C4-2B (cell line): ENCODE data around the gene MICAL1.

Experiments used
- ZFX ChIP-seq: fragments of 450-650 bp; IDR thresholded peaks from 2 replicates; pipeline ENCODE4 v1.6.1; 2017
- TF ChIP-seq, protein P1 (sequence below): fragments of 450-650 bp; conservative IDR thresholded peaks from 2 replicates; pipeline ENCODE4 v1.5.1; 2017; ENCODE audit warnings: mild to moderate bottlenecking

DNA sequence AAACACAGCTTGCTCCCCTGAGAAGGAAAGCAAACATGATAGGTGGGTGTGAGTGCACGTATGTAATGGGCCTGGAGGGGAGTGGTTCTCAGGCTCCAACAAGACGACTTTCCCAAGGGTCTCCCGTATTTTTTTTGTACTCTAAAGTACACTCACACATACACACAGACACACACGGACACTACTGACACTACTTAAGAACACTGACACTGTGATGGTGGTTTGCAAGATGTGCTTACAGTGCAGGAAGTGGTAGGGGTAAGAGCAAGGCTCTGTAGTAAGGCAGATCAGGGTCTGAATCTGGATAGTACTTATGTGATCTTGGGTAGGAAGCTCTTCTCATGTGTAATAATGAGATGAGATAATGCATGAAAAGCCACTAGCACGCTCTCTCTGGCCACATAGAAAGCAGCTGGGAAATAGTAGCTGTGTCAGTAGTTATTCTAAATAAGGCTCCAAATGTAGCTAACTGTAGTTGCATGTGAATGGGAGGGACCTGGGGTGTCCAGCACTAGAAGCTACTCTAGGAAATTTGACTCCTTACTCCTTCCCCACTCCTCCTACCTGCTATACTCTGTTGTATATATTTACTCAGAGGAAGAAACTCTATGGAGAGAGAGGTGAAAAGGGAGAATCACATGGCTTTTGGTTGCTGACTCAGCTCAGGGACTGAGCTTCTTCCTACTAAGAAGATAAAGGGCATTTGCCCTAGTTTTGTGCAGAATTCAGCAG, 35.8 kb upstream of the MICAL1 start:
- TF ChIP-seq, protein P1, sequence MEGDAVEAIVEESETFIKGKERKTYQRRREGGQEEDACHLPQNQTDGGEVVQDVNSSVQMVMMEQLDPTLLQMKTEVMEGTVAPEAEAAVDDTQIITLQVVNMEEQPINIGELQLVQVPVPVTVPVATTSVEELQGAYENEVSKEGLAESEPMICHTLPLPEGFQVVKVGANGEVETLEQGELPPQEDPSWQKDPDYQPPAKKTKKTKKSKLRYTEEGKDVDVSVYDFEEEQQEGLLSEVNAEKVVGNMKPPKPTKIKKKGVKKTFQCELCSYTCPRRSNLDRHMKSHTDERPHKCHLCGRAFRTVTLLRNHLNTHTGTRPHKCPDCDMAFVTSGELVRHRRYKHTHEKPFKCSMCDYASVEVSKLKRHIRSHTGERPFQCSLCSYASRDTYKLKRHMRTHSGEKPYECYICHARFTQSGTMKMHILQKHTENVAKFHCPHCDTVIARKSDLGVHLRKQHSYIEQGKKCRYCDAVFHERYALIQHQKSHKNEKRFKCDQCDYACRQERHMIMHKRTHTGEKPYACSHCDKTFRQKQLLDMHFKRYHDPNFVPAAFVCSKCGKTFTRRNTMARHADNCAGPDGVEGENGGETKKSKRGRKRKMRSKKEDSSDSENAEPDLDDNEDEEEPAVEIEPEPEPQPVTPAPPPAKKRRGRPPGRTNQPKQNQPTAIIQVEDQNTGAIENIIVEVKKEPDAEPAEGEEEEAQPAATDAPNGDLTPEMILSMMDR = no peak
- TF ChIP-seq ZFX = no peak
